Natural killer cell (primary cell): Measurements from ENCODE around the gene RYR2. TPM values are rescaled to one million over a fixed set of nuclear protein-coding genes. Genes with fewer than 3 reads are reported as not detected.

ENCODE experiments used
- ATAC-seq, 3 donors: fragments of 150-1000 bp in 2 of 3; fragments of 200-7000 bp in 1 of 3; cut with Tn5 transposase; 1 replicate in 1 of 3; 2 replicates in 2 of 3; pipeline ENCODE4 v1.10.0; 2021; ENCODE audit warnings: mild to moderate bottlenecking in 2 of 3, moderate library complexity in 2 of 3
- DNase-seq, 2 donors: peaks; one replicate each; pipeline versions ENCODE4 v3.0.0 to v3.0.0-alpha.2; 2013 to 2021; ENCODE audit warnings: mixed read lengths in 1 of 2
- H3K27ac ChIP-seq: one replicate; pipeline ENCODE4 v1.5.1; 2013; ENCODE audit warnings: mild to moderate bottlenecking, low read length
- H3K27me3 ChIP-seq: one replicate; pipeline ENCODE4 v1.6.1; 2013; ENCODE audit warnings: low read length; ENCODE audit not compliant: control insufficient read depth, insufficient read depth
- H3K36me3 ChIP-seq: one replicate; pipeline ENCODE4 v1.6.1; 2013; ENCODE audit warnings: low read length; ENCODE audit not compliant: control insufficient read depth, insufficient read depth
- H3K4me1 ChIP-seq: one replicate; pipeline ENCODE4 v1.6.1; 2013; ENCODE audit warnings: low read length; ENCODE audit not compliant: control insufficient read depth, insufficient read depth
- H3K4me3 ChIP-seq: one replicate; pipeline ENCODE4 v1.5.1; 2013; ENCODE audit warnings: low read length
- H3K9me3 ChIP-seq: one replicate; pipeline ENCODE4 v1.6.1; 2013; ENCODE audit warnings: low read length; ENCODE audit not compliant: control insufficient read depth, insufficient read depth
- H3K27ac Mint-ChIP-seq, 2 donors: one replicate each; pipeline ENCODE4 v1.8.0; 2022; ENCODE audit warnings: mild to moderate bottlenecking in 2 of 2, mixed read lengths in 2 of 2, moderate library complexity in 1 of 2
- H3K27me3 Mint-ChIP-seq, 2 donors: one replicate each; pipeline ENCODE4 v1.8.0; 2022; ENCODE audit warnings: low read depth in 2 of 2, mixed read lengths in 2 of 2
- H3K36me3 Mint-ChIP-seq: one replicate; pipeline ENCODE4 v1.8.0; 2022; ENCODE audit warnings: mixed read lengths
- H3K4me1 Mint-ChIP-seq, 2 donors: one replicate each; pipeline ENCODE4 v1.8.0; 2022; ENCODE audit warnings: mixed read lengths in 2 of 2
- H3K4me3 Mint-ChIP-seq: one replicate; pipeline ENCODE4 v1.8.0; 2022; ENCODE audit warnings: mild to moderate bottlenecking, moderate library complexity, mixed read lengths
- H3K9me3 Mint-ChIP-seq, 2 donors: one replicate each; pipeline ENCODE4 v1.8.0; 2022; ENCODE audit warnings: mixed read lengths in 2 of 2
- WGBS: methylation state at CpG from one replicate; pipeline ENCODE4 v1.1.7; 2013; ENCODE audit warnings: missing lambda C conversion rate; ENCODE audit not compliant: insufficient coverage; 5-methylcytosine and 5-hydroxymethylcytosine counted together
- intact Hi-C: fragments of 100-400 bp; cut with micrococcal nuclease; formaldehyde crosslinking; loops from one replicate; pipeline ENCODE4 v1.14.2; 2022
- total RNA-seq, 4 donors: library from RNA; stranded (reverse); fragments of 120-200 nt in 1 of 4; gene quantifications; one replicate each; pipeline versions ENCODE4 v1.2.3 to v1.2.4, GENCODE V29; 2013 to 2022
- TF ChIP-seq, protein P1 (sequence below): fragments of 200-600 bp; IDR thresholded peaks from one replicate; pipeline ENCODE4 v1.8.0; 2022; ENCODE audit warnings: antibody characterized with exemption

RYR2 gene
- total RNA-seq, 3 donors from 2014 or later (not counting 1 experiment from before 2014, with no cell fraction given) = 0.13 to 1.2 (median 0.38) TPM

DNA sequence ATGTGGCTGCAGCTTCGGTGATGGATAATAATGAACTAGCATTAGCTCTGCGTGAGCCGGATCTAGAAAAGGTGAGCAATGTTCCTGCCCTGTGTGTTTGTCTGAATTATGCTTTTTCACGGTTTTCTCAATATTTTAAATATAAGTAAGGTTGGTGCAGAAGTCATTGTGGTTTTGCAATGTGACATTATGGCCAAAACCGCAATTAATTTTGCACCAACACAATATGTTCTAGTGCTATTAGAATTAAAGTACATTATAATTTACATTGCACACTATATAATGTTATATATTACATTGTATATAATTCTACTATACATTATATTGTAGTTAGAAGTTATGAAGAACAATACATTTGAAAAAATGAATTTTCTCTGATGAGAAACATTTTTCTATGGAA is 592.9 kb downstream of the RYR2 start:
- Histone ChIP-seq H3K27me3 (no peaks in the 10 kb centered on the region), H3K27ac (no peak overlapping the region), H3K36me3 (no peaks in the 10 kb centered on the region), H3K9me3 (no peaks in the 10 kb centered on the region), H3K4me1 (no peaks in the 10 kb centered on the region), H3K4me3 (no peak overlapping the region)
- ATAC-seq = no peak
- intact Hi-C loops = no loop called here
- 83% methylated on average over 4 of the region's 5 CpGs for WGBS
- TF ChIP-seq, protein P1, sequence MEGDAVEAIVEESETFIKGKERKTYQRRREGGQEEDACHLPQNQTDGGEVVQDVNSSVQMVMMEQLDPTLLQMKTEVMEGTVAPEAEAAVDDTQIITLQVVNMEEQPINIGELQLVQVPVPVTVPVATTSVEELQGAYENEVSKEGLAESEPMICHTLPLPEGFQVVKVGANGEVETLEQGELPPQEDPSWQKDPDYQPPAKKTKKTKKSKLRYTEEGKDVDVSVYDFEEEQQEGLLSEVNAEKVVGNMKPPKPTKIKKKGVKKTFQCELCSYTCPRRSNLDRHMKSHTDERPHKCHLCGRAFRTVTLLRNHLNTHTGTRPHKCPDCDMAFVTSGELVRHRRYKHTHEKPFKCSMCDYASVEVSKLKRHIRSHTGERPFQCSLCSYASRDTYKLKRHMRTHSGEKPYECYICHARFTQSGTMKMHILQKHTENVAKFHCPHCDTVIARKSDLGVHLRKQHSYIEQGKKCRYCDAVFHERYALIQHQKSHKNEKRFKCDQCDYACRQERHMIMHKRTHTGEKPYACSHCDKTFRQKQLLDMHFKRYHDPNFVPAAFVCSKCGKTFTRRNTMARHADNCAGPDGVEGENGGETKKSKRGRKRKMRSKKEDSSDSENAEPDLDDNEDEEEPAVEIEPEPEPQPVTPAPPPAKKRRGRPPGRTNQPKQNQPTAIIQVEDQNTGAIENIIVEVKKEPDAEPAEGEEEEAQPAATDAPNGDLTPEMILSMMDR = no peak
- Mint-ChIP-seq H3K36me3 (no peaks in the 10 kb centered on the region), H3K4me3 (no peak overlapping the region), H3K9me3 (peaks cover 2 to 5% of the 10 kb centered on the region in 2 donors), H3K27me3 (no peaks in the 10 kb centered on the region), H3K27ac (no peak overlapping the region), H3K4me1 (no peaks in the 10 kb centered on the region)
- DNase-seq = no peak

DNA sequence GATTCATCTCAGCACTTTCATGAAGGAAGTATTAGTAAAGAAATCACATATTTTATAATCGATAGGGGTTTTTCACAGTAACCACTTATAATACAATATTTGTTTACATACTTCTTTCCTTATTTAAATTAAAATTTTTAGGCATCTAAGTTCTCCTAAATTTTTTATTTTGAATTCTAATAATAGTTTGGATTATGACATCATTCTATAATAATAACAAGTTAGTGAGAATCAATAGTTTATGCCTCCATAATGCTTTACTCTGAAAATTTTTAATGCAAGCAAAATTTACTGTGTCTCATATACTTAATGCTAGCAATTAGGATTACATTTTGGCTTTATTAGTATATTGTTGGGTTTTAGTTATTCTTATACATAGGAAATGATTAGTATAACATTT is 596.6 kb downstream of the RYR2 start:
- WGBS = no CpG with 5 or more reads among the region's 1 CpG
- TF ChIP-seq, protein P1 = no peak
- H3K27ac ChIP-seq = no peak overlapping the region
- H3K9me3 ChIP-seq = no peaks in the 10 kb centered on the region
- Mint-ChIP-seq H3K4me1 (no peaks in the 10 kb centered on the region), H3K27me3 (peaks cover 0 to 3% of the 10 kb centered on the region in 2 donors), H3K4me3 (no peak overlapping the region), H3K9me3 (peaks cover 2 to 5% of the 10 kb centered on the region in 2 donors), H3K36me3 (no peaks in the 10 kb centered on the region), H3K27ac (no peak overlapping the region)
- no peaks in the 10 kb centered on the region for H3K27me3 ChIP-seq
- no peak overlapping the region for H3K4me3 ChIP-seq
- ATAC-seq (no peak), DNase-seq (no peak)
- H3K4me1 ChIP-seq = no peaks in the 10 kb centered on the region
- no peaks in the 10 kb centered on the region for H3K36me3 ChIP-seq
- intact Hi-C loops = no loop called here

DNA sequence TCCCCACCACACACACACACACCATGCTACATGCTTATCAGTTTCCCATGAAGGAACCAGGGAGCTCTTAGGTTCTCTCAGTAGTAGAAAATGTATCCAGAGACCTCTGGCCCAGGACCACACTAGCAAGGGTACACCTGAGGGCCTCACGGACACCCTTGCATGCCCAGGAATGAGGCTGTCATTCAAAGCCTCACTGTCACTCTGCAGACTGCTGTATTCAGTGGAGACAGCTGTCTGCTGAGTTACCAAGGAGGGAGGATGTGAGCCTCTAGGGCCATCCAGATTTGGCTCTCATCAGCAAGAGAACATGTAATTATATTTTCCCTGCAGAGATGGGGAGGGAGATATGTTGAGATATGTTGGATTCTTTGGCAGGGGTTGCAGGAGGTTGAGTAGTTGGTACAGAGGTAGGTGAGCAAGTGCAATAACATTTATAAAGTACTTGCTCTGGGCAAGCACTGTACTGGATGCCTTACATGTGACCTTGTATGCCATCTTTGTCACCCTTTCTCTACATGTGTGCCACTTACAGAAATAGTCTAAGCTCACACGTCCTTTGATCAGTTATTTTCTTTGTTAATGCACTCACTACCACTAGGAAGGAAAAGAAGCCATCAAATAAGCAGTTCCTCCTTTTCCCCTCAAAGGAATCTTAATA is 598.2 kb downstream of the RYR2 start:
- H3K36me3 ChIP-seq = no peaks in the 10 kb centered on the region
- Mint-ChIP-seq H3K36me3 (no peaks in the 10 kb centered on the region), H3K9me3 (peaks cover 0 to under 1% of the 10 kb centered on the region in 2 donors), H3K27ac (no peak overlapping the region), H3K4me1 (no peaks in the 10 kb centered on the region), H3K27me3 (peaks cover 0 to 3% of the 10 kb centered on the region in 2 donors), H3K4me3 (no peak overlapping the region)
- H3K4me3 ChIP-seq = no peak overlapping the region
- ATAC-seq (no peak), DNase-seq (no peak)
- 65% methylated on average over 2 of the region's 2 CpGs for WGBS
- intact Hi-C loops = no loop called here
- H3K9me3 ChIP-seq = no peaks in the 10 kb centered on the region
- H3K27ac ChIP-seq = no peak overlapping the region
- TF ChIP-seq, protein P1 = no peak
- H3K4me1 ChIP-seq = no peaks in the 10 kb centered on the region
- H3K27me3 ChIP-seq = no peaks in the 10 kb centered on the region

DNA sequence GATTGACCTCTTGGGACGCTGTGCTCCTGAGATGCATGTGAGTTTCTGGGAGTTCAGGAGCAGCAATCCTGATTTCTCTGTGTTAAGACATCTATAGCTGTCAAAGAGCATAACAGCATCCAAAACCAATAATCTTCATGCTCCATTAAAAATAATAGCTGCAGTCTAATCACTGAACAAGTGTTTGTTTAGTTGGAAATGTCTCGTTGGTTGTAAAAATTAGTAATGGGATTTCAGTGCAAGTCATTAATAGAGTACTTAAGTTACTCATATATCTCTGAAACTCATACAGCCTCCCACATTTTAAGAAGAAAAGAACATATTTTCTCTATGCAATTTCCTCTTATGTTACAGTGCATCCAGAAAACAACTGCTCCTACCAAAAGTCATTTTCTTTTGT is 599.0 kb downstream of the RYR2 start:
- H3K4me1 ChIP-seq = no peaks in the 10 kb centered on the region
- H3K9me3 Mint-ChIP-seq = peaks cover 0 to 3% of the 10 kb centered on the region in 2 donors
- intact Hi-C loops = no loop called here
- H3K4me3 Mint-ChIP-seq = no peak overlapping the region
- TF ChIP-seq, protein P1 = no peak
- no peak overlapping the region for H3K27ac ChIP-seq
- DNase-seq (no peak), ATAC-seq (no peak)
- H3K36me3 ChIP-seq = no peaks in the 10 kb centered on the region
- no peak overlapping the region for H3K4me3 ChIP-seq
- H3K36me3 Mint-ChIP-seq = no peaks in the 10 kb centered on the region
- no peaks in the 10 kb centered on the region for H3K27me3 ChIP-seq
- H3K4me1 Mint-ChIP-seq = no peaks in the 10 kb centered on the region
- 92% methylated on average over 1 of the region's 2 CpGs for WGBS
- no peaks in the 10 kb centered on the region for H3K9me3 ChIP-seq
- no peak overlapping the region for H3K27ac Mint-ChIP-seq
- H3K27me3 Mint-ChIP-seq = peaks cover 0 to 3% of the 10 kb centered on the region in 2 donors
